ENCODE measurements around the gene CSNK1A1. TPM values are rescaled to one million over a fixed set of nuclear protein-coding genes. Genes with fewer than 3 reads are reported as not detected.

Gene CSNK1A1
- total RNA-seq, 1 donor from 2014 or later = 335 TPM

DNA sequence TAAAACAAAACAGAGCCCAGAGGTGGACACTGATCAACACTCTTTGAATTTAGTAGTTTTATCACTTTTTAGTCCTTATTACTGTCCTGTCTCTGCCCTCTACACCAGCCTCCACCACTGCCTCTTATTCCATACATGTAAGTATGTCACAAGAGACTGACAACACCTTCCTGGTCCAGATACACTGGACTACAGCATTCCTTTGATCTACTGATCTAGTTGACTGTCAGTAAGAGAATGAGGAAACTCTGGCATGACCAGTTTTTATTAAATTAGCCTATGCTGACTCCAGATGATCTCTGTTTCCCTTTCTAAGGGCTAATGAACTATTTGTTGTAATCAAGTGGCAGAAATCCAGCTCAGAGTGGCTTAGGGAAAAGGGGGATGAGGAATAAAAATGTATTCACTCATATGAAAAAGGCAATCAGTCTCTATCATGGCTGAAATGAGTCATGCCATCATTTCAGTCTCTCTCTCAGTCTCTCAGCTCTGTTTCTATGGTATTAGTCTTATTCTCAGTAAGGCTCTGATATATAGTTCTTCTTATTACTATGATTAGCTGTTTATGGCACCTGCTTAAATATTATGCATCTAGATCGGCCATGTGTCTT lies 35.6 kb upstream of the CSNK1A1 start:
- Histone ChIP-seq H4K20me1 (ENCODE audit: low read depth) (no peaks in the 10 kb centered on the region), H3K4me2 (no peak overlapping the region), H3K79me2 (ENCODE audit: low read depth) (no peaks in the 10 kb centered on the region), H3K4me3 (no peak overlapping the region), H3K9ac (no peak overlapping the region), H3K27me3 (peaks cover 5% of the 10 kb centered on the region), H3K4me1 (peaks cover 13% of the 10 kb centered on the region), H3K27ac (no peak overlapping the region), H2AFZ (replicated peaks) (no peak overlapping the region), H3F3A (ENCODE audit: low read depth) (peaks cover 17% of the 10 kb centered on the region), H3K9me3 (ENCODE audit: low read depth) (no peaks in the 10 kb centered on the region), H3K36me3 (no peaks in the 10 kb centered on the region)
- H3K27me3 Mint-ChIP-seq (ENCODE audit: insufficient read depth, low read depth) = peaks cover 2% of the 10 kb centered on the region
- no peaks in the 10 kb centered on the region for H3K9me3 Mint-ChIP-seq
- no peak for TF ChIP-seq EZH2phosphoT487 (IDR thresholded peaks at IDR 0.05)
- no peak for TF ChIP-seq EZH2 (IDR thresholded peaks at IDR 0.05)
- TF ChIP-seq, protein P1, sequence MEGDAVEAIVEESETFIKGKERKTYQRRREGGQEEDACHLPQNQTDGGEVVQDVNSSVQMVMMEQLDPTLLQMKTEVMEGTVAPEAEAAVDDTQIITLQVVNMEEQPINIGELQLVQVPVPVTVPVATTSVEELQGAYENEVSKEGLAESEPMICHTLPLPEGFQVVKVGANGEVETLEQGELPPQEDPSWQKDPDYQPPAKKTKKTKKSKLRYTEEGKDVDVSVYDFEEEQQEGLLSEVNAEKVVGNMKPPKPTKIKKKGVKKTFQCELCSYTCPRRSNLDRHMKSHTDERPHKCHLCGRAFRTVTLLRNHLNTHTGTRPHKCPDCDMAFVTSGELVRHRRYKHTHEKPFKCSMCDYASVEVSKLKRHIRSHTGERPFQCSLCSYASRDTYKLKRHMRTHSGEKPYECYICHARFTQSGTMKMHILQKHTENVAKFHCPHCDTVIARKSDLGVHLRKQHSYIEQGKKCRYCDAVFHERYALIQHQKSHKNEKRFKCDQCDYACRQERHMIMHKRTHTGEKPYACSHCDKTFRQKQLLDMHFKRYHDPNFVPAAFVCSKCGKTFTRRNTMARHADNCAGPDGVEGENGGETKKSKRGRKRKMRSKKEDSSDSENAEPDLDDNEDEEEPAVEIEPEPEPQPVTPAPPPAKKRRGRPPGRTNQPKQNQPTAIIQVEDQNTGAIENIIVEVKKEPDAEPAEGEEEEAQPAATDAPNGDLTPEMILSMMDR (IDR thresholded peaks at IDR 0.05) = no peak
- DNase-seq (ENCODE audit: low spot score) = no peak
- no peak overlapping the region for H3K4me3 Mint-ChIP-seq
- H3K27ac Mint-ChIP-seq = no peak overlapping the region
- no peaks in the 10 kb centered on the region for H3K36me3 Mint-ChIP-seq
- peaks cover 13% of the 10 kb centered on the region for H3K4me1 Mint-ChIP-seq

DNA sequence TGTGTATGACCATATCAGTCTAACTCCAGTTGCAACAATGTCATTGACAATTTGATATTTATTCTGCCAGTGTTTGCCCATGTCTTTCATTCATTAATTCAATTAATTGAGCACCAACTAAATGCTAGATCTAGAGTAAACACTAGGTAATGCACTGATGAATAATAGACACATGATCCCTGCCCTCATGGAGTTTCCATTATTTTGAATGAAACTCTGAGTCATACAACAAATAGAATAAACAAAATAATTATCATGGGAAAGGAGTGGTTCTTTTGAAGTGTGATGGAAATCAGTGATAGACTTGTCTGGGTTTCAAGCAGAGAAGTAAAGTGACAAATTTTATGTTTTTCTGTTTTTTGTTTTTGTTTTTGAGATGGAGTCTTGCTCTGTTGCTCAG lies 34.7 kb upstream of the CSNK1A1 start:
- Histone ChIP-seq H3K27ac (no peak overlapping the region), H3K9ac (no peak overlapping the region), H3K79me2 (ENCODE audit: low read depth) (no peaks in the 10 kb centered on the region), H3K4me3 (no peak overlapping the region), H3K36me3 (no peaks in the 10 kb centered on the region), H3K27me3 (peaks cover 14% of the 10 kb centered on the region), H2AFZ (replicated peaks) (no peak overlapping the region), H3K4me1 (peaks cover 17% of the 10 kb centered on the region), H3K4me2 (no peak overlapping the region), H4K20me1 (ENCODE audit: low read depth) (no peaks in the 10 kb centered on the region), H3F3A (ENCODE audit: low read depth) (peaks cover 24% of the 10 kb centered on the region), H3K9me3 (ENCODE audit: low read depth) (no peaks in the 10 kb centered on the region)
- Mint-ChIP-seq H3K27ac (no peak overlapping the region), H3K27me3 (ENCODE audit: insufficient read depth, low read depth) (peaks cover 2% of the 10 kb centered on the region), H3K36me3 (no peaks in the 10 kb centered on the region), H3K4me3 (no peak overlapping the region), H3K4me1 (peaks cover 17% of the 10 kb centered on the region), H3K9me3 (no peaks in the 10 kb centered on the region)
- TF ChIP-seq, protein P1 (IDR thresholded peaks at IDR 0.05) = no peak
- no peak for TF ChIP-seq EZH2phosphoT487 (IDR thresholded peaks at IDR 0.05)
- no peak for DNase-seq (ENCODE audit: low spot score)

DNA sequence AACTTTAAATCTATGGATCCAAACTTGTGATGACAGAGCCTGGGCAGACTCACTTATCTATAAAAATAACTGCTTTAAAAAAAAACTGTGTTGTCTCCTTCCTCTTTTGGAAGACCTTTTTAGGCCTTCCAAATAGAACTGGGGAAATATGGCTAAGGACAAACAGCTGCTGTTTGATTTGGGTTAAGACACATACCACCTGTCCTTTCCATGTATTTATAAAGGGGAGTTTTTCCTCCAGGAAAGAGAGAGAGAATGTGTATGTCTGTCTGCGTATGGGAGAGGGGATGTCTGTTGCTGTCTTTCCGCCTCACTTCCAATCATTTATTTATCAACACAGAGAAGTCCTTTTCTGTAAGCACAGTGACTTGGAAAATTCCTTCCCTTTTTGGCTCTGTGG lies 32.9 kb upstream of the CSNK1A1 start:
- H3K36me3 Mint-ChIP-seq = no peaks in the 10 kb centered on the region
- Histone ChIP-seq H3K36me3 (no peaks in the 10 kb centered on the region), H3K9me3 (ENCODE audit: low read depth) (no peaks in the 10 kb centered on the region), H3K4me2 (no peak overlapping the region), H3K9ac (no peak overlapping the region), H3F3A (ENCODE audit: low read depth) (peaks cover 26% of the 10 kb centered on the region), H3K27me3 (peaks cover 32% of the 10 kb centered on the region), H3K4me3 (no peak overlapping the region), H3K4me1 (peaks cover 19% of the 10 kb centered on the region), H3K79me2 (ENCODE audit: low read depth) (no peaks in the 10 kb centered on the region), H4K20me1 (ENCODE audit: low read depth) (no peaks in the 10 kb centered on the region), H2AFZ (replicated peaks) (no peak overlapping the region), H3K27ac (no peak overlapping the region)
- no peak overlapping the region for H3K27ac Mint-ChIP-seq
- peaks cover 4% of the 10 kb centered on the region for H3K27me3 Mint-ChIP-seq (ENCODE audit: insufficient read depth, low read depth)
- H3K9me3 Mint-ChIP-seq = no peaks in the 10 kb centered on the region
- H3K4me1 Mint-ChIP-seq = peaks cover 17% of the 10 kb centered on the region
- TF ChIP-seq EZH2 (IDR thresholded peaks at IDR 0.05) (no peak), EZH2phosphoT487 (IDR thresholded peaks at IDR 0.05) (no peak)
- TF ChIP-seq, protein P1 (IDR thresholded peaks at IDR 0.05) = no peak
- no peak for DNase-seq (ENCODE audit: low spot score)
- H3K4me3 Mint-ChIP-seq = no peak overlapping the region
